Uterus (tissue), 2 donors: Measurements from ENCODE around the gene NCAPG2.

Experiments
- CTCF ChIP-seq, 4 experiments: fragments of 200-600 bp in 2 of 4; fragments of 450-650 bp in 2 of 4; sonication (generic) in 2 of 4; IDR thresholded peaks; one replicate each; pipeline ENCODE4 v1.5.1; 2016 to 2019; ENCODE audit warnings: antibody characterized with exemption in 4 of 4, mild to moderate bottlenecking in 2 of 4, moderate library complexity in 1 of 4
- POLR2A ChIP-seq, 2 donors: fragments of 450-650 bp; IDR thresholded peaks; one replicate each; pipeline ENCODE4 v1.6.1; 2016; ENCODE audit warnings: antibody characterized with exemption in 2 of 2, mild to moderate bottlenecking in 1 of 2, moderate library complexity in 1 of 2

- TF ChIP-seq POLR2A (IDR thresholded peaks at IDR 0.05) (no peak), CTCF (IDR thresholded peaks at IDR 0.05) (no peak)
Measured at GRCh38 chr7:158648168-158648567, 56.4 kb downstream of the NCAPG2 start.
